ENCODE data around the gene SLC2A9. TPM values are rescaled to one million over a fixed set of nuclear protein-coding genes. Genes with fewer than 3 reads are reported as not detected.

The SLC2A9 gene
- total RNA-seq, 2 donors from 2014 or later, result 0.95 to 1.9 TPM

- no peak overlapping the region for H3K27ac ChIP-seq (ENCODE audit: low read depth, low read length)
- no peak for DNase-seq
- Mint-ChIP-seq H3K9me3 (no peaks in the 10 kb centered on the region), H3K27me3 (ENCODE audit: insufficient read depth) (peaks cover 5% of the 10 kb centered on the region), H3K36me3 (ENCODE audit: low read depth) (no peaks in the 10 kb centered on the region), H3K27ac (no peak overlapping the region), H3K4me3 (no peak overlapping the region), H3K4me1 (peaks cover 18% of the 10 kb centered on the region)
- no peak for TF ChIP-seq CTCF (conservative IDR thresholded peaks at IDR 0.05)
- no peak overlapping the region for H3K4me3 ChIP-seq (ENCODE audit: low read length)
- H3K36me3 ChIP-seq (ENCODE audit: control insufficient read depth, insufficient read depth, low read length), result no peaks in the 10 kb centered on the region
- WGBS, 2 experiments (ENCODE audit: insufficient coverage in 1 of 2, insufficient read length in 1 of 2), result 85 to 86% methylated on average over 10 to 11 of the region's 11 CpGs
- H3K9me3 ChIP-seq (ENCODE audit: control insufficient read depth, low read length), result no peaks in the 10 kb centered on the region
- peaks cover 9% of the 10 kb centered on the region for H3K4me1 ChIP-seq (ENCODE audit: control insufficient read depth, insufficient read depth, low read length)
- H3K27me3 ChIP-seq (ENCODE audit: control insufficient read depth, insufficient read depth, low read length, poor library complexity, severe bottlenecking), result no peaks in the 10 kb centered on the region
- H3K9ac ChIP-seq (ENCODE audit: extremely low read depth, low read length, poor library complexity, severe bottlenecking), result no peak overlapping the region
These were observed 30.3 kb upstream of the SLC2A9 start for GRCh38 chr4:10051517-10052135.

GRCh38 chr4:10050721-10051120 is 29.4 kb upstream of the SLC2A9 start:
- H3K27ac Mint-ChIP-seq, result no peak overlapping the region

GRCh38 chr4:10050261-10050661 is 29.0 kb upstream of the SLC2A9 start:
- no peaks in the 10 kb centered on the region for H3K9me3 Mint-ChIP-seq
- WGBS, 2 experiments (ENCODE audit: insufficient coverage in 1 of 2, insufficient read length in 1 of 2), result 84 to 86% methylated on average over 3 of the region's 3 CpGs
- H3K36me3 ChIP-seq (ENCODE audit: control insufficient read depth, insufficient read depth, low read length), result no peaks in the 10 kb centered on the region
- DNase-seq, result no peak
- H3K36me3 Mint-ChIP-seq (ENCODE audit: low read depth), result no peaks in the 10 kb centered on the region
- no peaks in the 10 kb centered on the region for H3K9me3 ChIP-seq (ENCODE audit: control insufficient read depth, low read length)
- peaks cover 9% of the 10 kb centered on the region for H3K4me1 ChIP-seq (ENCODE audit: control insufficient read depth, insufficient read depth, low read length)
- no peak overlapping the region for H3K4me3 ChIP-seq (ENCODE audit: low read length)
- no peak overlapping the region for H3K27ac ChIP-seq (ENCODE audit: low read depth, low read length)
- peaks cover 5% of the 10 kb centered on the region for H3K27me3 Mint-ChIP-seq (ENCODE audit: insufficient read depth)
- H3K9ac ChIP-seq (ENCODE audit: extremely low read depth, low read length, poor library complexity, severe bottlenecking), result no peak overlapping the region
- peaks cover 18% of the 10 kb centered on the region for H3K4me1 Mint-ChIP-seq
- H3K4me3 Mint-ChIP-seq, result no peak overlapping the region
- no peaks in the 10 kb centered on the region for H3K27me3 ChIP-seq (ENCODE audit: control insufficient read depth, insufficient read depth, low read length, poor library complexity, severe bottlenecking)
- no peak for TF ChIP-seq CTCF (conservative IDR thresholded peaks at IDR 0.05)
- peak overlapping the region; percentile 37 for H3K27ac Mint-ChIP-seq

More at GRCh38 chr4:10050721-10051120, 29.4 kb upstream of the SLC2A9 start:
- Histone ChIP-seq H3K36me3 (ENCODE audit: control insufficient read depth, insufficient read depth, low read length) (no peaks in the 10 kb centered on the region), H3K4me3 (ENCODE audit: low read length) (no peak overlapping the region), H3K27ac (ENCODE audit: low read depth, low read length) (no peak overlapping the region), H3K9me3 (ENCODE audit: control insufficient read depth, low read length) (no peaks in the 10 kb centered on the region), H3K4me1 (ENCODE audit: control insufficient read depth, insufficient read depth, low read length) (peaks cover 9% of the 10 kb centered on the region), H3K27me3 (ENCODE audit: control insufficient read depth, insufficient read depth, low read length, poor library complexity, severe bottlenecking) (no peaks in the 10 kb centered on the region), H3K9ac (ENCODE audit: extremely low read depth, low read length, poor library complexity, severe bottlenecking) (no peak overlapping the region)
- Mint-ChIP-seq H3K4me1 (peaks cover 18% of the 10 kb centered on the region), H3K9me3 (no peaks in the 10 kb centered on the region), H3K27me3 (ENCODE audit: insufficient read depth) (peaks cover 5% of the 10 kb centered on the region), H3K4me3 (no peak overlapping the region), H3K36me3 (ENCODE audit: low read depth) (no peaks in the 10 kb centered on the region)
- DNase-seq, result no peak
- no peak for TF ChIP-seq CTCF (conservative IDR thresholded peaks at IDR 0.05)
- WGBS, 2 experiments (ENCODE audit: insufficient coverage in 1 of 2, insufficient read length in 1 of 2), result 87 to 94% methylated on average over 5 of the region's 5 CpGs

Measured in endodermal cell (in vitro differentiated cells).